Hepatocyte (in vitro differentiated cells): ENCODE data around the gene ATP5PB.

Experiments
- CTCF ChIP-seq: fragments of 200-600 bp; sonication (generic); IDR thresholded peaks from 2 replicates; pipeline ENCODE4 v1.5.1; 2016; ENCODE audit warnings: antibody characterized with exemption, mild to moderate bottlenecking; ENCODE audit not compliant: poor library complexity
- EZH2 ChIP-seq: fragments of 200-600 bp; sonication (generic); IDR thresholded peaks from 2 replicates; pipeline ENCODE4 v1.6.1; 2016; ENCODE audit warnings: antibody characterized with exemption, mild to moderate bottlenecking, borderline replicate concordance
- EZH2phosphoT487 ChIP-seq: fragments of 200-600 bp; sonication (generic); IDR thresholded peaks from one replicate; pipeline ENCODE4 v1.6.1; 2018; ENCODE audit warnings: antibody characterized with exemption, mild to moderate bottlenecking, low read depth, moderate library complexity; ENCODE audit not compliant: unreplicated experiment, severe bottlenecking

- TF ChIP-seq CTCF, result no peak
- no peak for TF ChIP-seq EZH2
- no peak for TF ChIP-seq EZH2phosphoT487
These were observed 52.4 kb downstream of the ATP5PB start for GRCh38 chr1:111501645-111502044.
